GM12873 (cell line): ENCODE results near the gene CMBL.

Source experiments
- TF ChIP-seq, protein P1 (sequence below): IDR thresholded peaks from 2 replicates; pipeline ENCODE4 v1.5.1; 2012; ENCODE audit warnings: low read depth, mild to moderate bottlenecking, moderate library complexity, low read length, control low read depth; ENCODE audit not compliant: insufficient read depth; ENCODE audit errors: missing control alignments

CMBL gene

DNA sequence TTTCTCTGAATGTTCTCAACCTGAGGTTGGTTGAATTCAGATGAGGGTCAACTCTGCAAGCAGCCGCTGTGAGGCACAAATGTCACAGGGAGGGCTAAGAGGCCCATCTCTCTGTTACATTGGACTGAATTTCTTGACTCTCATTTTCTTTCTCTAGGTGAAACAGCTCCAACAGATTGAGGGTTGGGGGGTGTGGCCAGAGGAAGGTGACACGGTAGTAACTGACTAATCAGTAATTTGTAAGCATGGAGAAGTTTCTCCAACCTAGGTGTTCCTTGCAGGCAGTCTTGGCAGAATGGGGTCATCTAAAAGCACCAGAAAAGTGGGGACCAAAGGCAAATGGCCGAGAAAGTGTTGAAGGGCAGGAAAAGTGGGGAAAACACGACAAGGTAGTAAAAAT is 40.9 kb downstream of the CMBL start:
- TF ChIP-seq, protein P1, sequence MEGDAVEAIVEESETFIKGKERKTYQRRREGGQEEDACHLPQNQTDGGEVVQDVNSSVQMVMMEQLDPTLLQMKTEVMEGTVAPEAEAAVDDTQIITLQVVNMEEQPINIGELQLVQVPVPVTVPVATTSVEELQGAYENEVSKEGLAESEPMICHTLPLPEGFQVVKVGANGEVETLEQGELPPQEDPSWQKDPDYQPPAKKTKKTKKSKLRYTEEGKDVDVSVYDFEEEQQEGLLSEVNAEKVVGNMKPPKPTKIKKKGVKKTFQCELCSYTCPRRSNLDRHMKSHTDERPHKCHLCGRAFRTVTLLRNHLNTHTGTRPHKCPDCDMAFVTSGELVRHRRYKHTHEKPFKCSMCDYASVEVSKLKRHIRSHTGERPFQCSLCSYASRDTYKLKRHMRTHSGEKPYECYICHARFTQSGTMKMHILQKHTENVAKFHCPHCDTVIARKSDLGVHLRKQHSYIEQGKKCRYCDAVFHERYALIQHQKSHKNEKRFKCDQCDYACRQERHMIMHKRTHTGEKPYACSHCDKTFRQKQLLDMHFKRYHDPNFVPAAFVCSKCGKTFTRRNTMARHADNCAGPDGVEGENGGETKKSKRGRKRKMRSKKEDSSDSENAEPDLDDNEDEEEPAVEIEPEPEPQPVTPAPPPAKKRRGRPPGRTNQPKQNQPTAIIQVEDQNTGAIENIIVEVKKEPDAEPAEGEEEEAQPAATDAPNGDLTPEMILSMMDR: no peak

- TF ChIP-seq, protein P1: no peak
Measured at GRCh38 chr5:10266137-10266536, 41.6 kb downstream of the CMBL start.

GRCh38 chr5:10265245-10266109 is 42.2 kb downstream of the CMBL start:
- TF ChIP-seq, protein P1: no peak

- TF ChIP-seq, protein P1: no peak
Measured at GRCh38 chr5:10264604-10265003, 43.1 kb downstream of the CMBL start.

- TF ChIP-seq, protein P1: no peak
Measured at GRCh38 chr5:10262995-10263394, 44.7 kb downstream of the CMBL start.

GRCh38 chr5:10262121-10262774 is 45.5 kb downstream of the CMBL start:
- TF ChIP-seq, protein P1: no peak

DNA sequence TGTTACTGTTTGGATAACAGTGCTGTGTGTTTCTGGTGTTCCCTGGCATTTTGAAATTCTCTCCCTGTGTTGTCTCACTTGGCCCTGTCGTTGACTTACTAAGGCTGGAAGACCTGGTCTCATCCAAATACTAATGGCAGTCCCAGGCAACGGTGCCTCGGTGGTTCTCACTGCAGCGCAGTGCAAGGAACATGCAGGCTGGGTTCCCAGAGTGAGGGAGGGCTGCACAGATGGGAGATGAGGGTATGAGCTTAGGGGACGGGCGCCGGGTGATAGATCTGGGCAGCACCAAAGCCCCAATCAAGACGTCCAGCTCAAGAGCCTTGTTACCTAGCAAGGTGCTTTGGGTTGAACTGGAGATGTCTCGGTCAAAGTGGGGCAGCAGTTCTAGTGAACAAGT is 46.6 kb downstream of the CMBL start:
- TF ChIP-seq, protein P1: no peak
